Ectodermal cell (in vitro differentiated cells): Measurements from ENCODE around the gene ABHD12.

Experiments used
- H3K27ac ChIP-seq: 2 replicates; pipeline ENCODE4 v1.7.0; 2013; ENCODE audit warnings: mild to moderate bottlenecking, low read depth, low read length; ENCODE audit not compliant: insufficient read depth, poor library complexity, severe bottlenecking
- H3K27me3 ChIP-seq: 2 replicates; pipeline ENCODE4 v1.7.0; 2013; ENCODE audit warnings: mild to moderate bottlenecking, low read length; ENCODE audit not compliant: insufficient read depth, control insufficient read depth, poor library complexity, severe bottlenecking
- H3K36me3 ChIP-seq: one replicate; pipeline ENCODE4 v1.7.0; 2013; ENCODE audit warnings: low read length; ENCODE audit not compliant: control insufficient read depth, insufficient read depth
- H3K4me1 ChIP-seq: one replicate; pipeline ENCODE4 v1.7.0; 2013; ENCODE audit warnings: low read length; ENCODE audit not compliant: control insufficient read depth, insufficient read depth
- H3K4me3 ChIP-seq: 2 replicates; pipeline ENCODE4 v1.7.0; 2013; ENCODE audit warnings: low read depth, low read length, control low read depth; ENCODE audit not compliant: insufficient read depth
- H3K9me3 ChIP-seq: 2 replicates; pipeline ENCODE4 v1.7.0; 2013; ENCODE audit warnings: mild to moderate bottlenecking, low read length, moderate library complexity; ENCODE audit not compliant: control insufficient read depth
- WGBS, 2 experiments: methylation state at CpG; one replicate each; pipeline ENCODE4 v1.1.7; 2013; ENCODE audit warnings: missing lambda C conversion rate in 2 of 2; 5-methylcytosine and 5-hydroxymethylcytosine counted together

Gene ABHD12

GRCh38 chr20:25296094-25297093 is 94.2 kb downstream of the ABHD12 start:
- WGBS, 2 experiments = 93 to 94% methylated on average over 24 of the region's 24 CpGs
- H3K36me3 ChIP-seq = peaks cover 4% of the 10 kb centered on the region
- no peak overlapping the region for H3K4me3 ChIP-seq
- H3K9me3 ChIP-seq = no peaks in the 10 kb centered on the region
- H3K27ac ChIP-seq = no peak overlapping the region
- H3K27me3 ChIP-seq = no peaks in the 10 kb centered on the region
- H3K4me1 ChIP-seq = no peaks in the 10 kb centered on the region

DNA sequence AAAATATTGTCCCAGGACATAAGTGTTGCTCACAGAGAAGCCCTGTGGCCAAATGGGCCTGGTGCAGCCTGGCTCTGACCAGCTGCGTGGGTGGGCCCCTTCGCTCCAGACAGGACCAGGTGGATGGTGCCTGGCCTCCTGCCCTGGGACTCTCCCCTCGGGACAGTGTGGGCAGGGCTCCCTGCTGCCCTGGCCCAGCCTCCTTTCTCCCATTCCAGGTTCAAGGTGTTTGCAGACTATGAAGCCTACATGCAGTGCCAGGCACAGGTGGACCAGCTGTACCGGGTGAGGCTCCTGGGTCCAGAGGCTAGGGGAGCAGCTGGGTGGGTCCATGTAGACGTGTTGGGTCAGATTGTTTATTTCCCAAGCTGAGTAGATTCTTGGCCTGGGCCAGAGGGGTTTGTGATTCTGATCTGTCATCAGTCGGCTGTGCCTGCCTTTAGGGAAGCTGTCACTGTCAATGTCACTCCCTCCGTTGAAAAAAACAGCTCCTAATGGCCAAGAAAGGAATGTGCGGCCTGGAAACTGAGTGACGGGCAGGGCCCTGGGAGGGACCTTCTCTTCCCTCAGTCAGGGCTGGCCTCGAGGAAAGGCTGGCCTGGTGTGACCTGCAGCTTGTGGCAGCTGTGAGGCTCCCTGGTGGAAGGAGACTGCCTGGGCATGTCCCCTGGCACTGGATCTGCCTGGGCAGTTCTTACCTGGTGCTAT is 95.1 kb downstream of the ABHD12 start:
- peaks cover 11% of the 10 kb centered on the region for H3K36me3 ChIP-seq

DNA sequence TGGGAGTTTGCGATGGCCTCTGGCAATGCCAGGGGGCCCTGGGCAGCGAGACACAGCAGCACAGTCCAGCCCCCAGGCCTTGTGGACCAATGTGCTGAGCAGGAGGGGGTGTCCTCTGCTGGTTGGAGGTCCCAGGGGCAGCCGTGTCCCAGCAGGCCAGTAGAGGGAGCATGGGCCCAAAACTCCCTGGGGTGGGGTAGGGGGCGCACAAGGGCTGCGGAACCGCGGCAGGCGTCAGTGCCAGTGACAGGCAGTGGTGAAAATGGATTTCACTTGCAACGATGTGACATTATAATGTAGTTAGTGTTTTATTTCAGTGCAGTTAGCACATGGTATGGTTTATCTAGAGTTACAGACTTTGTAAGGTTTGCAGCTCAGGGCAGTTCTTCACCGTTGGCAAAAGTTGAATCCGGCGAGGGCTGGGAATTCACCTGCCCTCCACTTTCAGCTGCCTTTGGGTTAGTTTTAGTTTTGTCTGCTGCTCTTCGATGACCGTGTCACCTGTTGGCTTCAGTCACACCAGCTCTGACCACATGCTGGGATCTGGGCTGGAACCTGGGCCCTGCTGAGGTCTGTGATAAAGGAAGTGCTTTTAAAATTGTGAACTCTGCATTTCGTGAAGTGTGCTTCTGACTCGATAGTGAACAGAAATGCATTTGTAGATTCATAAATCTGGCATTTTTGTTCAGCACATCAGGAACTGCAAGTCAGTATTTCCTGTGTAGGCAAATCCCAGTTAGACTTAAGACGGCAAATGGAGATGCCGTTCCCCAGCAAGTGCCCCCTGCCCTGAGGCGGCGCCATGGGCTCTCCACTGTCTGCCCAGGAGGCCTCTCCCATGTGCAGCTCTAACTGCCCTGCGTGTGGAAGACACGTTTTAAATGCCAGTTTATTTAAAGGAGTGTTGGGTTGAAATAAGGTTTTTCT is 95.9 kb downstream of the ABHD12 start:
- no peak overlapping the region for H3K27ac ChIP-seq

More for the DNA sequence above, 95.1 kb downstream of the ABHD12 start:
- WGBS, 2 experiments = 82 to 85% methylated on average over 10 of the region's 10 CpGs
- Histone ChIP-seq H3K4me3 (no peak overlapping the region), H3K9me3 (no peaks in the 10 kb centered on the region), H3K27ac (peak overlapping the region; percentile 2), H3K27me3 (no peaks in the 10 kb centered on the region), H3K4me1 (no peaks in the 10 kb centered on the region)

GRCh38 chr20:25293910-25294458 is 96.7 kb downstream of the ABHD12 start:
- WGBS, 2 experiments = 94% methylated on average over 13 of the region's 13 CpGs
- no peaks in the 10 kb centered on the region for H3K9me3 ChIP-seq
- H3K4me1 ChIP-seq = no peaks in the 10 kb centered on the region
- H3K4me3 ChIP-seq = no peak overlapping the region
- no peak overlapping the region for H3K27ac ChIP-seq
- peaks cover 12% of the 10 kb centered on the region for H3K36me3 ChIP-seq
- no peaks in the 10 kb centered on the region for H3K27me3 ChIP-seq

More for the DNA sequence above, 95.9 kb downstream of the ABHD12 start:
- Histone ChIP-seq H3K9me3 (no peaks in the 10 kb centered on the region), H3K27me3 (no peaks in the 10 kb centered on the region), H3K4me3 (no peak overlapping the region), H3K4me1 (no peaks in the 10 kb centered on the region), H3K36me3 (peaks cover 12% of the 10 kb centered on the region)
- 69 to 72% methylated on average over 22 of the region's 22 CpGs for WGBS, 2 experiments

DNA sequence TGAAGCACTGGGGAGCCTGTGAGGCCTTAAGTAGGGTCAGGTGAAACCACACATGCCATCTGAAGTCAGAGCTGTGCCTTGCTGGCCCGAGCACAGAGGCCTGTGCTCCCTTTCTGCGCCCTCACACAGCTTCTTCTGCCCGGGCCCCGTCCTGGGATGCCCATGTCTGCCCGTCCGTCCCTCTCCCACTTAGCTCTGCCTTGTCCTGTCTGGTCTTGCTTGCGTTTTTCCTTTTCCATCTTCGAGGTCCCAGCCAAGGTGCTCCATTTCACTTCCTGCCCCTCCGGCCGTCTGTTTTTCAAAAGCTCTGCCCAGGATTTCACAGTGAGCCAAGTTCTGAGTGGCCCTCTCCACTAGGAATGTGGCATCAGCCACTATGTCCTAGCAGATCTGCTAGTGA is 97.1 kb downstream of the ABHD12 start:
- H3K36me3 ChIP-seq = peaks cover 9% of the 10 kb centered on the region

DNA sequence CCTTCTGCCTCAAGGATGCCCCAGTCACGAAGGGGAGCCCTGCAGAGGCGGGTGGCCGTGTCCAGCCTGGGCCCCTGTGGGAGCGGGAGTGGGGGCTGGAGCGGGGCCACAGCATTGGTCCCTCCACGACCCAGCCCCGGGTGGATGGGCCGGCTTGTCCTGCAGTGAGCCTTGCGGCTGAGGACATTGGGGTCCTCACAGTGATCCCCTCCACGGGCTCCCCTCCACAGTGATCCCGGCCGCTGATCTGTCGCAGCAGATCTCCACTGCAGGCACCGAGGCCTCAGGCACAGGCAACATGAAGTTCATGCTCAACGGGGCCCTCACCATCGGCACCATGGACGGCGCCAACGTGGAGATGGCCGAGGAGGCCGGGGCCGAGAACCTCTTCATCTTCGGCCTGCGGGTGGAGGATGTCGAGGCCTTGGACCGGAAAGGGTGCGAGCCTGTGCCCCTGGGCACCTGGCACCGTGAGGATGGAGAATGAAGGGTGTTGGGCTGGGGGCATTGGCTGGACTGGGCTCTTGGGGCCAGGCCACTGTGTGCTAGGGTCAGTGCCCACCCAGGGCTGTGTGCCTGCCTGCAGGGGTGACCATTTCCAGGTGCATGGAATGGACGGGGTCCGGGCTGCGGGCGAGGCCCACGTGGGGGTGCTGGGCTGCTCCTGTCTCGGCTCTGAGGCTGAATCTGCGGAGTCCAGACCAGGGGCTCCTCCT is 98.3 kb downstream of the ABHD12 start:
- 94 to 95% methylated on average over 35 of the region's 35 CpGs for WGBS, 2 experiments
- Histone ChIP-seq H3K27me3 (no peaks in the 10 kb centered on the region), H3K36me3 (peaks cover 16% of the 10 kb centered on the region), H3K4me3 (no peak overlapping the region), H3K9me3 (no peaks in the 10 kb centered on the region), H3K4me1 (no peaks in the 10 kb centered on the region), H3K27ac (no peak overlapping the region)

More for the DNA sequence above, 97.1 kb downstream of the ABHD12 start:
- no peaks in the 10 kb centered on the region for H3K27me3 ChIP-seq
- no peaks in the 10 kb centered on the region for H3K4me1 ChIP-seq
- H3K4me3 ChIP-seq = no peak overlapping the region
- H3K9me3 ChIP-seq = no peaks in the 10 kb centered on the region
- no peak overlapping the region for H3K27ac ChIP-seq
- WGBS, 2 experiments = 91% methylated on average over 10 of the region's 10 CpGs

GRCh38 chr20:25291432-25292133 is 99.1 kb downstream of the ABHD12 start:
- Histone ChIP-seq H3K27ac (no peak overlapping the region), H3K27me3 (no peaks in the 10 kb centered on the region), H3K4me1 (no peaks in the 10 kb centered on the region), H3K36me3 (peaks cover 24% of the 10 kb centered on the region), H3K9me3 (no peaks in the 10 kb centered on the region), H3K4me3 (no peak overlapping the region)
- 94 to 95% methylated on average over 26 of the region's 26 CpGs for WGBS, 2 experiments

- Histone ChIP-seq H3K36me3 (peaks cover 28% of the 10 kb centered on the region), H3K27ac (no peak overlapping the region), H3K4me3 (no peak overlapping the region), H3K4me1 (no peaks in the 10 kb centered on the region), H3K27me3 (no peaks in the 10 kb centered on the region), H3K9me3 (no peaks in the 10 kb centered on the region)
- WGBS, 2 experiments = 93 to 94% methylated on average over 22 of the region's 22 CpGs
Measured at GRCh38 chr20:25290646-25291431, 99.8 kb downstream of the ABHD12 start.
